Heart left ventricle (tissue), 16 donors: ENCODE measurements around the gene GNMT. TPM values are rescaled to one million over a fixed set of nuclear protein-coding genes. Genes with fewer than 3 reads are reported as not detected.

Experiments
- ATAC-seq, 4 donors: fragments of 200-7000 bp; cut with Tn5 transposase; one replicate each; pipeline ENCODE4 v1.9.1; 2020 to 2022; ENCODE audit warnings: moderate library complexity in 4 of 4, mild to moderate bottlenecking in 3 of 4, moderate number of reproducible peaks in 1 of 4
- DNase-seq, 5 donors: peaks; one replicate each; pipeline ENCODE4 v3.0.0-alpha.2; 2020
- H3K27ac ChIP-seq, 12 donors: fragments of 200-600 bp; sonication (generic) in 4 of 12; one replicate each; pipeline versions ENCODE4 v1.5.0 to v1.8.0; 2016 to 2022; ENCODE audit warnings: mild to moderate bottlenecking in 2 of 12
- H3K27me3 ChIP-seq, 9 donors: fragments of 200-600 bp; sonication (generic) in 2 of 9; one replicate each; pipeline versions ENCODE4 v1.5.1 to v1.8.0; 2016 to 2022; ENCODE audit warnings: mild to moderate bottlenecking in 3 of 9
- H3K36me3 ChIP-seq, 9 donors: fragments of 200-600 bp; sonication (generic) in 2 of 9; one replicate each; pipeline versions ENCODE4 v1.5.0 to v1.8.0; 2018 to 2022; ENCODE audit warnings: mild to moderate bottlenecking in 2 of 9
- H3K4me1 ChIP-seq, 12 donors: fragments of 200-600 bp; sonication (generic) in 4 of 12; one replicate each; pipeline versions ENCODE4 v1.5.0 to v1.8.0; 2016 to 2022; ENCODE audit warnings: mild to moderate bottlenecking in 3 of 12
- H3K4me3 ChIP-seq, 12 donors: fragments of 200-600 bp; sonication (generic) in 4 of 12; one replicate each; pipeline versions ENCODE4 v1.5.0 to v1.8.0; 2017 to 2022; ENCODE audit warnings: mild to moderate bottlenecking in 9 of 12, moderate library complexity in 4 of 12
- H3K9me3 ChIP-seq, 12 donors: fragments of 200-600 bp; sonication (generic) in 4 of 12; one replicate each; pipeline versions ENCODE4 v1.5.0 to v1.8.0; 2016 to 2022; ENCODE audit warnings: mild to moderate bottlenecking in 1 of 12
- CTCF ChIP-seq, 12 donors: fragments of 200-600 bp; sonication (generic) in 4 of 12; IDR thresholded peaks; one replicate each; pipeline versions ENCODE4 v1.5.0 to v1.8.0; 2018 to 2022; ENCODE audit warnings: antibody characterized with exemption in 12 of 12, mild to moderate bottlenecking in 5 of 12
- POLR2A ChIP-seq, 2 donors: fragments of 450-650 bp; IDR thresholded peaks; one replicate each; pipeline ENCODE4 v1.6.1; 2017; ENCODE audit warnings: antibody characterized with exemption in 2 of 2, mild to moderate bottlenecking in 2 of 2, moderate library complexity in 2 of 2
- WGBS, 4 donors: extraction: QIAGEN DNeasy Blood & Tissue Kit in 2 of 4; methylation state at CpG; one replicate each; pipeline versions ENCODE4 v1.1.5 to v1.1.7; 2013 to 2018; 5-methylcytosine and 5-hydroxymethylcytosine counted together
- intact Hi-C, 10 donors: fragments of 100-400 bp; cut with DNase I; formaldehyde crosslinking; loops; one replicate each; pipeline versions ENCODE4 v1.11.1 to v1.14.2; 2022
- polyA plus RNA-seq, 2 donors: library from polyadenylated mRNA; stranded (reverse); fragments of 200-250 nt; gene quantifications; one replicate each; pipeline ENCODE4 v1.2.3, GENCODE V29; 2013
- total RNA-seq, 9 donors: library from RNA; depleted of rRNA in 2 of 9; stranded (reverse); fragments of >200 nt in 2 of 9; fragmentation: NEBNext Ultra II Directional in 3 of 9; extraction: Animal tissue kit (Norgen Biotek cat#: 25700) in 3 of 9; gene quantifications; one replicate each; pipeline versions ENCODE4 v1.1.0 to v1.2.4, GENCODE V29; 2016 to 2023
- donor health status: ischemic (EF 13 %, LVEDD 7.1; RV severe dilation, severe dysfunction).
- donor health status: healthy with polysubstance abuse.
- donor health status: DM: no; HTN: yes; CAD: no.
- donor health status: DM: no; HTN: no; CAD: no.
- donor health status: ischemic (EF 25% LVEDD 6.9; RV normal size, moderate dysfunction).
- donor health status: ischemic (EF 25% LVEDD 5.7; RV mildly dilated, moderate dysfunction).
- donor health status: healthy.
- donor health status: DM: yes; HTN: yes; CAD: no.
- donor health status: ischemic (EF 35%, LVEDD 5.7; RV mildly dilated, moderate dysfunction).
- donor health status: nonischemic (EF 11% LVEDD 7.7; RV severe dilation, severe dysfunction).
- donor health status: DM: yes; HTN: yes; CAD: no.
- donor health status: PGD.
- donor health status: ischemic (EF 29% LVEDD 5.4; RV normal size, mild dysfunction).
- donor health status: nonischemic (EF 23%, LVEDD 6.1; RV moderate dilation, normal function).

The GNMT gene
- total and polyA plus RNA-seq, 11 donors, result 0.36 to 32.0 (median 1.9) TPM

GRCh38 chr6:43005844-43006243 is 45.3 kb downstream of the GNMT start:
- 91 to 93% (median 92%) methylated on average over 5 of the region's 5 CpGs for WGBS, 4 donors
- Histone ChIP-seq H3K9me3 (no peaks in the 10 kb centered on the region), H3K4me3 (no peak overlapping the region), H3K36me3 (peaks cover 0 to 74% (median 51%) of the 10 kb centered on the region in 9 donors), H3K27me3 (no peaks in the 10 kb centered on the region), H3K4me1 (peaks cover 0 to 6% (median 0%) of the 10 kb centered on the region in 12 donors), H3K27ac (no peak overlapping the region)
- TF ChIP-seq POLR2A (IDR thresholded peaks at IDR 0.05), result no peak
- TF ChIP-seq CTCF (IDR thresholded peaks at IDR 0.05), result no peak
- ATAC-seq (no peak), DNase-seq (no peak)
- intact Hi-C loops, result loop anchor here in 3 of 10 donors (5.0 kb wide), 2 partner anchors 121 to 136 kb away; no protein-coding TSS in a partner anchor

GRCh38 chr6:43006251-43006650 is 45.7 kb downstream of the GNMT start:
- Histone ChIP-seq H3K4me3 (no peak overlapping the region), H3K27ac (no peak overlapping the region), H3K9me3 (no peaks in the 10 kb centered on the region), H3K36me3 (peaks cover 0 to 77% (median 55%) of the 10 kb centered on the region in 9 donors), H3K4me1 (peaks cover 0 to 6% (median 0%) of the 10 kb centered on the region in 12 donors), H3K27me3 (no peaks in the 10 kb centered on the region)
- TF ChIP-seq CTCF (IDR thresholded peaks at IDR 0.05), result no peak
- TF ChIP-seq POLR2A (IDR thresholded peaks at IDR 0.05), result no peak
- 92 to 96% (median 95%) methylated on average over 10 to 11 of the region's 11 CpGs for WGBS, 4 donors
- no peak for ATAC-seq
- no peak for DNase-seq
- intact Hi-C loops, result loop anchor here in 3 of 10 donors (5.0 kb wide), 2 partner anchors 121 to 136 kb away; no protein-coding TSS in a partner anchor

DNA sequence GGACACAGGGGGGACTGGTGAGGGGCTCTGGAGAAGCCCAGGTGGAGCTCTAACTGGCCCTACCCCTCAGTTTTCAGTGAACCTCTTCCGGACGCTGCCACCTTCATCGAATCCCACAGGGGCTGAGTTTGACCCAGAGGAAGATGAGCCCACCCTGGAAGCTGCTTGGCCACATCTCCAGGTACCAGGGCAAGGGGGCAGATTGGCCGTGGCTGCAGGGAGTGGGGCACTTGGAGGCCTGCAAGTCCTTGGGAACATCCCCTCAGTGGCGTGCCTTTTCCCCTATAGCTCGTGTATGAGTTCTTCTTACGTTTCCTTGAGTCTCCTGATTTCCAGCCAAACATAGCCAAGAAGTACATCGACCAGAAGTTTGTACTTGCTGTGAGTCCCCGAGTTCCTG is 46.6 kb downstream of the GNMT start:
- whole genome bisulfite sequencing, 4 donors, result 86 to 94% (median 91%) methylated on average over 9 of the region's 9 CpGs
- peaks cover 0 to 81% (median 64%) of the 10 kb centered on the region in 9 donors for H3K36me3 ChIP-seq
- ATAC-seq, result no peak
- TF ChIP-seq CTCF (IDR thresholded peaks at IDR 0.05) (no peak), POLR2A (IDR thresholded peaks at IDR 0.05) (no peak)
- DNase-seq, result peak in 1 of 5 donors; percentile 8
- H3K4me1 ChIP-seq, result peaks cover 0 to 7% (median 0%) of the 10 kb centered on the region in 12 donors
- H3K27ac ChIP-seq, result no peak overlapping the region
- no peak overlapping the region for H3K4me3 ChIP-seq
- H3K9me3 ChIP-seq, result no peaks in the 10 kb centered on the region
- intact Hi-C loops, result loop anchor here in 3 of 10 donors (5.0 kb wide), 2 partner anchors 120 to 135 kb away; no protein-coding TSS in a partner anchor
- no peaks in the 10 kb centered on the region for H3K27me3 ChIP-seq

DNA sequence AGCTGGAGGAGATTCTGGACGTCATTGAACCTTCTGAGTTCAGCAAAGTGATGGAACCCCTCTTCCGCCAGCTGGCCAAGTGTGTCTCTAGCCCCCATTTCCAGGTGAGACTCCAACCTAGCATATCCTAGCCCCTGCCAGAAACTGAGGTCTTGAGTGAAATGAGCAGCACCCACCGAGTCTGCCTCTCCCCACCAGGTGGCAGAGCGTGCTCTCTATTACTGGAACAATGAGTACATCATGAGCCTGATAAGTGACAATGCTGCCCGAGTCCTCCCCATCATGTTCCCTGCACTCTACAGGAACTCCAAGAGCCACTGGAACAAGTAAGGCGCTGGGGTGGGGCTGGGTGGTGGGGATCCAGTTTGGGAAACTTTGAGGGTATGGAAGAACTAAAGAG is 48.6 kb downstream of the GNMT start:
- no peak overlapping the region for H3K4me3 ChIP-seq
- 53 to 54% (median 53%) methylated on average over 6 of the region's 6 CpGs for WGBS, 4 donors
- H3K36me3 ChIP-seq, result peaks cover 0 to 71% (median 66%) of the 10 kb centered on the region in 9 donors
- TF ChIP-seq CTCF (IDR thresholded peaks at IDR 0.05), result peak; percentile 13 to 64 (median 45)
- no peak for TF ChIP-seq POLR2A (IDR thresholded peaks at IDR 0.05)
- H3K27me3 ChIP-seq, result no peaks in the 10 kb centered on the region
- H3K27ac ChIP-seq, result peak overlapping the region in 3 of 12 donors; percentile 20 to 66 (median 42)
- H3K4me1 ChIP-seq, result peaks cover 0 to 19% (median 12%) of the 10 kb centered on the region in 12 donors
- DNase-seq, result peak in 3 of 5 donors; percentile 45 to 75 (median 65)
- no peaks in the 10 kb centered on the region for H3K9me3 ChIP-seq
- ATAC-seq, result peak; percentile 12 to 25 (median 15)
- intact Hi-C loops, result loop anchor here in 8 of 10 donors (1.0 to 5.0 kb wide), 7 partner anchors 108 to 136 kb away; no protein-coding TSS in a partner anchor
